Dedifferentiated amniotic fluid mesenchymal stem cell (primary cell): Measurements from ENCODE around the gene SEC23IP.
"Not testable (repeated sequence)": the region's sequence is repeated elsewhere in the genome, so short reads cannot be mapped to it uniquely, and the experiment has no call there.

Source experiments
- DNase-seq: peaks from one replicate; pipeline ENCODE4 v3.0.0-alpha.2; 2016; ENCODE audit errors: extremely low spot score

The SEC23IP gene

GRCh38 chr10:119892188-119893065 lies at the start of gene SEC23IP:
Gene SEC23IP, plus strand, starts transcription at chr10:119892730. Its CDS starts 53 bp downstream, at chr10:119892783.
- peak; percentile 97 for DNase-seq

- no peak for DNase-seq
Observed at GRCh38 chr10:119845656-119846055, 46.9 kb upstream of the SEC23IP start.

DNA sequence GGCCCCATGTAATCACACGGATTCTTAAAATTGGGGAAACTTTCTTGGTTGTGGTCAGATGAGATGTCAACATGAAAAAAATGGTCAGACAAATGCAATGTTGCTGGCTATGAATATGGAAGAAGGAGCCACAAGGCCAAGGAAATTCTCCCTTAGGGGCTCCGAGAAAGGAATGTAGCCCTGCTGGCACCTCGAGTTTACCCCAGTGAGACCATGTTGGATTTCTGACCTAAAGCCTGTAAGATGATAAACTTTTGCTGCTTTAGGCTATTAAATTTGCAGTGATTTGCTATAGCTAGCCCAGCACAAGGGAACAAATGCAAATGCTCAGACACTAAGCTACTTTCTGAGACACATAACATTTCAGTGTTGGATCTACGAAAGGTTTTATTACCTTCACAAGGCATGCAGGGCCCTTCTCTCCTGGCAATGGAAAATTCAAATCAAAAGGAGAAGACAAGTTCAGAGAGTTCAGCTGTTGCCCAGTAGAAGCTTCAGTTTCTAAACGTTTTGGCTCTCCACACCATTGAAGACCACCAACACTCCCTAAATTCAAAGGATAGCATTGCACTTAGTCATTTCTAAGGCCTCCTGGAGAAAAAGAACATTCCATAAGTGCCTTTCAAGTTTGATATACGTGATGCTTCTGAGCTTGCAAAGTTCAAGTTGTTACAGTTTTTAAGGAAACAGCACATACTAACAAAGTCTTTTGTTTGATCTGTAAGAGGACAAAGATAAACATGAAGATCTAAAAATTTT lies 43.3 kb upstream of the SEC23IP start:
- peak; percentile 65 for DNase-seq

GRCh38 chr10:119849944-119850343 lies 42.6 kb upstream of the SEC23IP start:
- DNase-seq: no peak

DNA sequence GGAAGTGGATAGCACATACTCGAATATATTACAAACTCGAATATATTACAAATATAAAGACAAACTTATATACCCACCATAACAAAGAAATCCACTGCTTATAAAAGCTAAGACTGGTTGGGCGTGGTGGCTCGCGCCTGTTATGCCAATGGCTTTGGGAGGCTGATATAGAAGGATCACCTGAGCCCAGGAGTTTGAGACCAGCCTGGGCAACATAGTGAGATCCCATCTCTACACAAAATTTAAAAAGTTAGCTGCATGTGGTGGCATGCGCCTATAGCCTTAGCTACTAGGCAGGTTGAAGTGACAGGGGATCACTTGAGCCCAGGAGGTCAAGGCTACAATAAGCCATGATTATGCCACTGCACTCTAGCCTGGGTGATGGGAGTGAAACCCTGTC lies 40.3 kb upstream of the SEC23IP start:
- DNase-seq: no peak

GRCh38 chr10:119852822-119853221 lies 39.7 kb upstream of the SEC23IP start:
- no peak for DNase-seq

DNA sequence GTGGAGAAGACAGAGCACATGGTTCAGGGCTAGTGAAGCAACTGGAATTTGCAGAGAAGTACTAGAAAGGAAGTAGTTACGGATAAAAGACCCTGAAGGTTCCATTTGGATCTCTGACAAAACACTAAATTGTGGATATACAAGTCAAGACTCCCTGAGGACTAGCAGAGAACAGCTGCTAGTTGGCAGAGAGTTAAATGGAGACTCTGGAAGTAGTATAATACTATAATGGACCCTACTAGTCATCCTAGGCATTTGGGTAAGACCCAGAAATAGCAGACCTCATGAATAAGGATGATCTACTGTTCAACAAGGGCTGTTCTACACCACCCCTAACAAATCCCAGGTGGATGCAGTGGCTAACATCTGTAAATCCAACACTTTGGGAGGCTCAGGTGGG lies 39.0 kb upstream of the SEC23IP start:
- no peak for DNase-seq

GRCh38 chr10:119858063-119858462 lies 34.5 kb upstream of the SEC23IP start:
- DNase-seq: no peak

- DNase-seq: peak; percentile 62
Observed at GRCh38 chr10:119859420-119860258, 32.9 kb upstream of the SEC23IP start.

DNA sequence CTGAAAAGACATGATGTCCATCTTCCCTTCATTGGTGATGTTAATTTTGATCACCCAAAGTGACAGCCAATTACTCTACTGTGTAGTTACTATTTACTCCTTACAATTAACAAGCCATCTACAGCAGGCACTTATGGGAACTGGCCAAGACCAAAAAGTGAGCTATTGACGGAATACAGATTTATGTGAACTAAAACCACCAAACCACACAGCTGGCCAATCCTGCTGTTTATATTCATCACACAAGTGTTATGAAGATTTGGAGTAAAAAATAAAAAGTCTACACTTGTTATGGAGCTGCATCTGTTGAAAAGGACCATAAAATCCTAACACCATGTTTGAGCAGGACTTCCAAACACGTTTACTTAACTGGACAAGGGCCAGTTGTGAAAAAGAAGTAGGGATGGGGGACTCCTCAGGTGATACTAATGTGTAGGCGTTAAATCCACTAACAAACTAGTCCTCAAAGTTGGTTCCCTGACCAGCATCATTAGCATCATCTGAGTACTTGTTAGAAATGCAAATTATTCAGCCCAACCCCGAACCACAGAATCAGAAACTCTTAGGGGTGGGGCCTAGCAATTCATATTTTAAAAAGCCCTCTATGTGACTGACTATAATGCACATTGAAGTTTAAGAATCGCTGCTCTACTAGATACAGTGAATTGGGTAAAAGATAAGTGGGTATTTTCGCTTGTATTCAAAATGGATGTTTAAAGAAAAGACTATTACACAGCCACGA lies 31.5 kb upstream of the SEC23IP start:
- no peak for DNase-seq

DNA sequence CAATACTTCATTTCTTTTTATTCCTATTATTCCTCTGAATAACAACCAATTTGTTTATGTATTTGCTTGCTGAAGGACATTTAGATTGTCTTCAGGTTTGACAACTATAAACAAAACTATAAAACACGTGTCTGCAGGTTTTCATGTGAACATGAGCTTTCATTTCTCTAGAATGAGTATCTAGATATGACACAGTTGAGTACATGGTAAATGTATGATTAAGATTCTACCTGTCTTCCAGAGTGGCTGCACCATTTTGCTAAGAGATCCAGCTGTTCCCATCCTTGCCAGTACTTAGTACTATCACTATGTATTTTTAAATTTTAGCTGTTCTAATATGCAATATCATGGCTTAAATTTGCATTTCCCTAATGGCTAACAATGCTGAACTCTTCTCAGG lies 30.0 kb upstream of the SEC23IP start:
- DNase-seq: no peak

- no peak for DNase-seq
Observed at GRCh38 chr10:119863951-119864565, 28.5 kb upstream of the SEC23IP start.

- DNase-seq: no peak
Observed at GRCh38 chr10:119865699-119866240, 26.8 kb upstream of the SEC23IP start.

GRCh38 chr10:119867317-119867716 lies 25.2 kb upstream of the SEC23IP start:
- DNase-seq: no peak

- not testable (repeated sequence) for DNase-seq
Observed at GRCh38 chr10:119869398-119869797, 23.1 kb upstream of the SEC23IP start.

DNA sequence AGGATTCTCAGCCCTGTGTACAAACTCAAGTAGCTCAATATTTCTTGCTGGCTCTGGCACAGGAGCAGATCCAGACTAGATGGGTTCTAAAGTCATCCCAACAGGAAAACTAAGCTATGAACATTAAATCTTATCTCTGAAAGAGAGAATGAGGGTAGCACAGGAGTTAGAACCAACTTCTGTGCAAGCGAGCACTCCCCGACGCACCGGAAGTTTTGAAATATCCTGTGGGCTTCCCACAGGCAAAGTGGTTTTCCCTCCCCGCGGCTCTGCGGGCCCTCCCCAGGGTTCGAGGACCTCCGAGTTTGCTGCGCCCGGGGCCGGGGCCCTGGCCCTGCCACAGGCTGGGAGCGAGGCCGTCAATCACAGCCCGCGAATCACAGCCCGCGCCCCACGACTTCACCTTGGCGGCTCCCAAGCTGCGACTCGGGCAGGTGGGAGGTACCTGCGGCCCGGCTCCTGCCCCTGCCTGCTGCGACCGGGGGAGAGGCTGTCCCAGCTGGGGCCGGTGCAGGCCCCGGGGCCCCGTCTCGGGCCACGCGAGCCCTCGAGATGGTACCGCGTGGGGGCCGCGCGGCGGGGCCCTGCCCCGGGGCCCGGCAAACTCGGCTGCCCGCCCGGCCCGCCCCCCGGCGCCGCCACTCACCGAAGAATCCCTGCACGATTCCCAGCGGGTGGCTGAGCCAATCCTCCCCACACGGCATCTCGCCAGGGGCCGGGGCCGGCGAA lies 20.5 kb upstream of the SEC23IP start:
- no peak for DNase-seq

DNA sequence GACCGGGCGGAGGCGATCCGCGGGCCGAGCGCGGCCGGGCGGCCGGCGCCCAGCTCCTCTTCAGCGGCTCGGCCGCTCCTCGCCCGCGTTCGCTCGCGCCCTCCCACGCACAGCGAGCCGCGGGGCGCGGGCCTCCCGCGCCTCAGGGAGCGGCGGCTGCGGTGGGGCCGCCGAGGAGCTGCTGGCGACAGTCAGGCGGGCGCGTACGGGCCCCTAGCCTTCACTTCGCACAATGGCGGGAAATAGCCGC lies 20.0 kb upstream of the SEC23IP start, which contains the start of gene MCMBP:
Gene MCMBP (minus strand): TSS at position 234 of the 250 bp plus-strand sequence. CDS start 259 bp downstream, outside the sequence.
- DNase-seq: no peak

DNA sequence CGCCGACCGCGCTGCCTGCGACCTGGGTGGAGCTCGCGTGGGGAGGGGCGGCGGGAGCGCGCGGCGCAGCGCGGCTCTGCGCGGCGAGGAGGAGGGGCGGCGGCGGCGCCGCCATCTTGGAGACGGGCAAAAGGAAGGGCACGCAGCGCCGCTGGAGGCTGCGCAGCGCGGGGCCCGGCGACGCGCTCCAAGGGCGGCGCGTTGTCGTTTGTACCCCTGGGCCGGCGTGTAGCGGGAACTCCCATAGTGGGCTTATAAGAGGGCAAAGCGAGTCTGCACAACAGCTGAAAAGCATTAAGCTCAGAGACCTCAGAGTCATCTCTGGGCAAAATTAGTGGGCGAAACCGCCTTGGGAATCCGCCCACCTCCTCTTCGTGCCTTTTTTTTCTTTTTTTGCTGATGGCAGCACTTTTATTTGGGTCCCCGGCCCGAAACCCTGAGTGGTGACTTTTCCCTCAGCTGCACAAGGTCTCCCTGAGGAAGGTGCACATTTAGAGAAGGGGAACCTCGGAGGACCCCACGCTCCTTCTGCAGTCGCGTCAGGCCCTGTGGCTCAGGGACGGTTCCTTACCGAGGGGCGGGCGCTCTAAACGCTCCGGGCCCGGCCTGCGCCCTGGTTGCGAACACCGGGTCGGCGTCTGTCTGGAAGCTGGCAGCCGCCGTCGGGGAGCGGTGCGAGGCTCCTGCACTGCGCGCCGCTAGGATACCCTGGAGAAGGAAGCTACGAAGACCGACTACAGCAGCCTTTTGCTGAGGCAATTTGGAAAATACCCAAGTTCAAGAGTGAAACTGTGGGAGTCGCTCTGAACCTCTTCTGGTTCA lies 19.5 kb upstream of the SEC23IP start:
- DNase-seq: peak; percentile 72

GRCh38 chr10:119878524-119878923 lies 14.0 kb upstream of the SEC23IP start:
- DNase-seq: no peak
